ENCODE measurements around the gene CDH15.
A peak's percentile ranks its signal among the peaks of the same experiment; 100 is the strongest.
"Not testable (repeated sequence)": the region's sequence is repeated elsewhere in the genome, so short reads cannot be mapped to it uniquely, and the experiment has no call there.

Gene CDH15

DNA sequence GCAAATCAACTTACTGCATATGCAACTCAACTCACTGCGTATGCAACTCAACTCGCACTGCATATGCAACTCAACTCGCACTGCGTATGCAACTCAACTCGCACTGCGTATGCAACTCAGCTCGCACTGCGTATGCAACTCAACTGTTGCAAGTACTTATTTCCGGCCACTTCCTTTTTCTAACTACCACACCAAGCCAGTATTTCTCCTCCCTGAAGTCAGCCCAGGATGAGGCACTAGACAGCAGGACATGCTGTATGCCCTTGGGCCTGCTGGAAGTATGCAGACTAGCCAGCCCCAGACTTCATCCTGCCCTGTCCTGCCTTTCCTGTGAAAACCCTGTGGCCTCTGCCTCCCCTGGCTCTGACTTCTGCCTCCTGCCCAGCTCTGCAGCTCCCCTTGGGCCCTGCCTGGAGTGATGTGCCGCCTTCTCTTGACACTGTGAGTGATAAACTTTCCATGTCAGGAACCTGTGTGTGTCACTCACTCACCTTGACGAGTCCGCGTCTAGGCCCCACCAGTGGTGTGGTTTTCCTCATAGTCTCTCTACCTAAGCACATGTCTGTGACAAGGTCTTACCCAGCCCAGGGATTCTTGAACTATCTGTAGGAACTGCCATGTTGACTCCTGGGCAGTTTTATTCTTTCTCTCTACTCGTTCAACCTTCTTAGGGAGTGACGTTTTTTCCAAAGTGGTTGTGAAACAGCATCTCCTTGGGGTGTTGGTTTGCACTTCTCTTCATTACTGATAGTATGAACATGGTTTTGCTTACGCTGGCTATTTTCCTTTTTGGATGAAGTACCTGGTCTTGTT is 62.3 kb downstream of the CDH15 start:
- no peak for DNase-seq (ENCODE audit: low read depth in 2 of 2)

DNA sequence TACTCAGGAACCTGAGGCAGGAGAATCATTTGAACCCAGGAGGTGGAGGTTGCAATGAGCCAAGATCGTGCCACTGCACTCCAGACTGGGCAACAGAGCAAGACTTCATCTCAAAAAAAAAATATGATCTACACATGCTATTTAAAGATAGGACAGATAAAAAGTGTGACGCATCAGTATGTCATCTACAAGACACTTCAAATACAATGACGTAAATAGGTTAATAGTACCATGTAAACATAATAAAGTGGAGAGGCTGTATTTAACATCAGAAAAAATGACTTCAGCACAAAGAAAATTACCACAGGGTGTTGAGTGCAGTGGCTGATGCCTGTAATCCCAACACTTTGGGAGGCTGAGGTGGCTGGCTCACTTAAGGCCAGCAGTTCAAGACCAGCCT is 66.2 kb downstream of the CDH15 start:
- no peak for DNase-seq (ENCODE audit: low read depth in 2 of 2)

DNA sequence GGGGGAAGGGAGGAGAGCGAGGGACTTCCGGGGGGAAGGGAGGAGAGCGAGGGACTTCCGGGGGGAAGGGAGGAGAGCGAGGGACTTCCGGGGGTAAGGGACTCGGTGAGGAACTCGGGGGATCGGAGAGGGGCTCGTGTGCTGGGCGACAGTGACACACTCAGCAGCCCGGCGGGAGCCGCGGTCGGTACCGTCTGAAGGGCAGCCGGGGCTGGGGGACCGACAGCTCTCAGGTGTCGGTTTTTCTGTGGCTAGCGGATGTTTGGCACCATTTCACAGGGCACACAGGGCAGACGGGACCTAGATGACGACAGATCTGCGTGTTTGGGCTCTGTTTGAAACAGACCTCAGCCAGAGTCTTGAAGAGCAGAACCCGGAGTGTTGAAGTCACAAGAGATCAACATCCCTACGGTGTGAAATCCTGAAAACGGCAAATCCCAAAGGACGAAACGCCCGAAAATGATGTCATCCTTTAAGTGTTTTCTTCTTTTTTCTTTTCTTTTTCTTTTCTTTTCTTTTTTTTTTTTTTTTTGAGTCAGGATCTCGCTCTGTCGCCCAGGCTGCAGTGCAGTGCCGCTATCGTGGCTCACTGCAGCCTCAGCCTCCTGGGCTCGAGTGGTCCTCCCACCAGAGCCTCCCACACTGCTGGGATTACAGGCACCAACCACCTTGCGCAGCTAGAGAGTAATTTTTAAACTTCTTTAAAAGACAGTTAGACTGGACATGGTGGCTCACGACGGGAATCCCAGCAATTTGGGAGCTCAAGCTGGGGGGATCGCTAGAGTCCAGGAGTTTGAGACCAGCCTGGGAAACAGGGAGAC is 69.8 kb downstream of the CDH15 start:
- peak; percentile 56 to 61 for DNase-seq (ENCODE audit: low read depth in 2 of 2)

DNA sequence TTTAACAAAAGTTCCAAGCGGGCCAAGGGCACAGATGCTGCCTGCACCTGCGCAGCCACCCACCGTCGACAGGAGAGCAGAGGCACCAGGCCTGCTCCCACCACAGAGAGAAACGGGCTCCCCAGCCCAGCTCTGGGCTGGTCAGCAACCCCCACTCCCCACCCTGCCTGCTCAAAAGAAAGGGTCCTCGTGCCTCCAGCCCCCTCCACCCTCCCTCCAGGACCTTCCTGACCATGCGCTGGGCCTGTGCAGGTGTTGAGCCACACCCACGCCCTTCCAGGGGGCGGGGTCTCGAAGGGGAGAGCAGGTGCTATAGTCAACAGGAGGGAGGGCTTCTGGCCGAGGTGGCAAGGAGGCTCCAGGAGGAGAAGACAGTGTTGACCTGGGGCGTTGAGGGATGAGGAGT is 71.2 kb downstream of the CDH15 start:
- no peak for DNase-seq (ENCODE audit: low read depth in 2 of 2)

DNA sequence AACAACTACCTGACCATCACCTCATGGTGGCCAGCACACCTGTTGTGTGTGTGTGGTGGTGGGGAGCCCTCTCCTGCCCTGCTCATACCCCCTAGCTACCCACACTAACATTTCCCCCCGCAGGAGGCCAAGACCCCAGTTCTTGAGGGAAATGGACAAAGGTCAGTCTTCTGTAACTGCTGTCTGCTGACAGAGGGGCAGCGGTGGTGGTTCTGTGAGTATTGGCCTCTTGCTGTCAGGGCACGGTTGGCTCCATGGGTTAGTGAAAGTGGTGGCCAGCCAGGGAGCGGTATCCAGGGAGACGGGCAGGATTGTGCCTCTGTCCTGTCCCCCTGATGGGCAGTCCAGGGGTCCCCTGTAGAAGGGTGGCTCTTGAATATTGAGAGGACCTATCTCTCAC is 72.1 kb downstream of the CDH15 start:
- DNase-seq (ENCODE audit: low read depth in 2 of 2), result no peak

DNA sequence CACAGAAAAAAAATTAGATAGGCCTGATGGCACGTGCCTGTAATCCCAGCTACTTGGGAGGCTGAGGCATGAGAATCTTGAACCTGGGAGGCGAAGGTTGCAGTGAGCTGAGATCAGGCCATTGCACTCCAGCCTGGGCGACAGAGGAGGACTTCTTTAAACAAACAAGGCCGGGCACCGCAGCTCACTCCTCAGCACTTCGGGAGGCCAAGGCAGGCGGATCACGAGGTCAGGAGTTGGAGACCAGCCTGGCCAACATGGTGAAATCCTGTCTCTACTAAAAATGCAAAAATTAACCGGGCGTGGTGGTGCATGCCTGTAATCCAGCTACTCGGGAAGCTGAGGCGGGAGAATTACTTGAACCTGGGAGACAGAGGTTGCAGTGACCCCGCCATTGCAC is 72.7 kb downstream of the CDH15 start:
- not testable (repeated sequence) for DNase-seq (ENCODE audit: low read depth in 2 of 2)

DNA sequence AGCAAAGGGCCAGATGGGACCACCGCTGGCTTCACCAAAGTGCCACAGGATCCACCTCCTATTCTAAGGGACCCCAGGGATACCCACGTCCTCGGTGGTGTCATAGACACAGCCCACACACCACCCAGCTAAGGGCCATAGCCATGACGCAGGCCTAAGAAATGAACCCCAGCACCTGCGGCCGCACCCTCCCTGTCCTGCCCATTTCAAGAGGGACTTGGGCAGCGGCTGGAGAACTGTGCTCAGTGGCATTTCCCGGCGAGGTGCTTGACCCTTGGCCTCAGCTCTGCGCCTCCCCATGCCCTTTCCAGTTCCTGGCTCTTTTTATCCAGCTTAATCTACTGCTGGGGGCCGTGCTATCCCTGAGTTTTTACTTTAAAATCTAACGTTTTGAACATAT is 73.2 kb downstream of the CDH15 start:
- DNase-seq (ENCODE audit: low read depth in 2 of 2), result no peak
